Caco-2 (cell line): Measurements from ENCODE around the gene SLC1A6. TPM values are rescaled to one million over a fixed set of nuclear protein-coding genes. Genes with fewer than 3 reads are reported as not detected.

Experiments used
- BruUV-seq: library from RNA; stranded (reverse); fragments of 400-500 nt; replicated peaks from 2 replicates; lab custom pipeline; 2021; lab: Mats Ljungman, UMichigan
- CTCF ChIA-PET: fragments of 300-600 bp; sonication (Branson Sonifier 250); formaldehyde crosslinking; loops from one replicate; lab custom pipeline; 2022; ENCODE audit warnings: antibody characterized with exemption; lab: Charles Lee
- POLR2A ChIA-PET: fragments of 300-600 bp; sonication (Branson Sonifier 250); formaldehyde crosslinking; loops from one replicate; lab custom pipeline; 2022; ENCODE audit warnings: antibody characterized with exemption; lab: Charles Lee
- DNase-seq, 2 experiments: peaks; one replicate each; pipeline versions ENCODE4 v3.0.0 to v3.0.0-alpha.2; 2020 to 2022
- H3K27me3 ChIP-seq: replicated peaks from 2 replicates; pipeline ENCODE4 v1.6.0; 2011; ENCODE audit warnings: low read length; ENCODE audit not compliant: control insufficient read depth, insufficient read depth
- H3K36me3 ChIP-seq: 2 replicates; pipeline ENCODE4 v1.5.1; 2011; ENCODE audit warnings: low read length; ENCODE audit not compliant: control insufficient read depth, insufficient read depth
- H3K4me1 ChIP-seq: fragments of 250-450 bp; sonication (Bioruptor Pico); 2 replicates; pipeline ENCODE4 v1.5.1; 2020; ENCODE audit warnings: mild to moderate bottlenecking
- H3K4me3 ChIP-seq: 2 replicates; pipeline ENCODE4 v1.5.1; 2011; ENCODE audit warnings: low read depth, mild to moderate bottlenecking, control low read depth, low read length
- H3K9me3 ChIP-seq: fragments of 250-450 bp; sonication (Bioruptor Pico); 2 replicates; pipeline ENCODE4 v1.5.1; 2020; ENCODE audit warnings: mild to moderate bottlenecking, moderate library complexity
- H3K27ac Mint-ChIP-seq: one replicate; pipeline ENCODE4 v1.8.0; 2022; ENCODE audit warnings: mixed read lengths; ENCODE audit not compliant: unreplicated experiment
- H3K27me3 Mint-ChIP-seq: one replicate; pipeline ENCODE4 v1.8.0; 2022; ENCODE audit warnings: mixed read lengths; ENCODE audit not compliant: insufficient read depth, unreplicated experiment
- H3K36me3 Mint-ChIP-seq: one replicate; pipeline ENCODE4 v1.8.0; 2022; ENCODE audit warnings: mild to moderate bottlenecking, mixed read lengths; ENCODE audit not compliant: insufficient read depth, unreplicated experiment
- H3K4me1 Mint-ChIP-seq: one replicate; pipeline ENCODE4 v1.8.0; 2022; ENCODE audit warnings: low read depth, mixed read lengths; ENCODE audit not compliant: unreplicated experiment
- H3K4me3 Mint-ChIP-seq: one replicate; pipeline ENCODE4 v1.8.0; 2022; ENCODE audit warnings: mild to moderate bottlenecking, moderate library complexity, mixed read lengths; ENCODE audit not compliant: unreplicated experiment
- H3K9me3 Mint-ChIP-seq: one replicate; pipeline ENCODE4 v1.8.0; 2022; ENCODE audit warnings: mixed read lengths; ENCODE audit not compliant: unreplicated experiment
- intact Hi-C: fragments of 100-400 bp; cut with micrococcal nuclease; formaldehyde crosslinking; loops from one replicate; pipeline ENCODE4 v1.10.0; 2022; ENCODE audit not compliant: unreplicated experiment
- total RNA-seq: library from RNA; stranded (reverse); gene quantifications from 2 replicates; pipeline ENCODE4 v1.2.3, GENCODE V29; 2022
- TF ChIP-seq, protein P1 (sequence below), 2 experiments: fragments of 200-600 bp in 1 of 2; IDR thresholded peaks; 1 replicate in 1 of 2; 2 replicates in 1 of 2; pipeline versions ENCODE4 v1.5.1 to v1.8.0; 2011 to 2022; ENCODE audit warnings: antibody characterized with exemption in 1 of 2, control low read depth in 1 of 2, inconsistent platforms in 1 of 2, low read depth in 1 of 2, low read length in 1 of 2, mild to moderate bottlenecking in 1 of 2, moderate library complexity in 1 of 2; ENCODE audit not compliant: insufficient read depth in 1 of 2, severe bottlenecking in 1 of 2, unreplicated experiment in 1 of 2

Gene SLC1A6
- total RNA-seq, 1 experiment from 2014 or later, result not detected

DNA sequence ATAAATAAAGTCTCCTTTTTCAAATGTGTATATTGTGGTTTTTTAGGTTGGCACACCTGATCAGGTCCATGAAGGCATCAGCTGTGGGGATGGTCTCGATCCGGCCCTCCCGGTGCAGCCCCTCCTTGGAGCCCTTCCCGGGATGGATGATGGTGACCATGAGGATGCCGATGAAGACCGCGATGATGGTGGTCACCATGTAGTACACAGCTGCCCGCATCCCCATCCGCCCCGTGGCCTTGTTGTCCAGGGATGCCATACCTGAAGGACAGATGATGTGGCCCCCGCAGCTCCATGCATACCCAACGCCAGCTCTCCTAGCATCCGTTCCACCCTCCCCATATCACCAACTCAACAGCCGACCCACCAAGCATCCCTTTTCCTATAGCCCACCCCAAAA is 11.4 kb downstream of the SLC1A6 start:
- H3K27ac Mint-ChIP-seq, result no peak overlapping the region
- no peaks in the 10 kb centered on the region for H3K27me3 ChIP-seq
- peaks cover 7% of the 10 kb centered on the region for H3K27me3 Mint-ChIP-seq
- ChIA-PET CTCF (no interaction called here), POLR2A (no interaction called here)
- H3K36me3 Mint-ChIP-seq, result no peaks in the 10 kb centered on the region
- BruUV-seq, result no TSS peak
- H3K4me3 Mint-ChIP-seq, result no peak overlapping the region
- intact Hi-C loops, result no loop called here
- no peak overlapping the region for H3K4me3 ChIP-seq
- no peaks in the 10 kb centered on the region for H3K9me3 ChIP-seq
- TF ChIP-seq, protein P1, sequence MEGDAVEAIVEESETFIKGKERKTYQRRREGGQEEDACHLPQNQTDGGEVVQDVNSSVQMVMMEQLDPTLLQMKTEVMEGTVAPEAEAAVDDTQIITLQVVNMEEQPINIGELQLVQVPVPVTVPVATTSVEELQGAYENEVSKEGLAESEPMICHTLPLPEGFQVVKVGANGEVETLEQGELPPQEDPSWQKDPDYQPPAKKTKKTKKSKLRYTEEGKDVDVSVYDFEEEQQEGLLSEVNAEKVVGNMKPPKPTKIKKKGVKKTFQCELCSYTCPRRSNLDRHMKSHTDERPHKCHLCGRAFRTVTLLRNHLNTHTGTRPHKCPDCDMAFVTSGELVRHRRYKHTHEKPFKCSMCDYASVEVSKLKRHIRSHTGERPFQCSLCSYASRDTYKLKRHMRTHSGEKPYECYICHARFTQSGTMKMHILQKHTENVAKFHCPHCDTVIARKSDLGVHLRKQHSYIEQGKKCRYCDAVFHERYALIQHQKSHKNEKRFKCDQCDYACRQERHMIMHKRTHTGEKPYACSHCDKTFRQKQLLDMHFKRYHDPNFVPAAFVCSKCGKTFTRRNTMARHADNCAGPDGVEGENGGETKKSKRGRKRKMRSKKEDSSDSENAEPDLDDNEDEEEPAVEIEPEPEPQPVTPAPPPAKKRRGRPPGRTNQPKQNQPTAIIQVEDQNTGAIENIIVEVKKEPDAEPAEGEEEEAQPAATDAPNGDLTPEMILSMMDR (IDR thresholded peaks at IDR 0.05; ENCODE audit: insufficient read depth in 1 of 2, low read depth in 1 of 2, low read length in 1 of 2, severe bottlenecking in 1 of 2, unreplicated experiment in 1 of 2), result no peak
- DNase-seq, result no peak
- H3K9me3 Mint-ChIP-seq, result no peaks in the 10 kb centered on the region
- no peaks in the 10 kb centered on the region for H3K4me1 ChIP-seq
- no peaks in the 10 kb centered on the region for H3K4me1 Mint-ChIP-seq
- no peaks in the 10 kb centered on the region for H3K36me3 ChIP-seq

- H3K36me3 Mint-ChIP-seq, result no peaks in the 10 kb centered on the region
- H3K9me3 ChIP-seq, result 0 out of 2 replicates have a peak, but pooled peaks cover 2% of the 10 kb centered on the region
- H3K36me3 ChIP-seq, result no peaks in the 10 kb centered on the region
- peaks cover 8% of the 10 kb centered on the region for H3K9me3 Mint-ChIP-seq
- no peak overlapping the region for H3K4me3 ChIP-seq
- H3K4me1 ChIP-seq, result no peaks in the 10 kb centered on the region
- no peak overlapping the region for H3K4me3 Mint-ChIP-seq
- POLR2A ChIA-PET, result no interaction called here
- no peak overlapping the region for H3K27ac Mint-ChIP-seq
- CTCF ChIA-PET, result no interaction called here
- H3K27me3 ChIP-seq, result no peaks in the 10 kb centered on the region
- TF ChIP-seq, protein P1 (IDR thresholded peaks at IDR 0.05; ENCODE audit: insufficient read depth in 1 of 2, low read depth in 1 of 2, low read length in 1 of 2, severe bottlenecking in 1 of 2, unreplicated experiment in 1 of 2), result no peak
- no peak for DNase-seq
- no peaks in the 10 kb centered on the region for H3K27me3 Mint-ChIP-seq
- no TSS peak for BruUV-seq
- intact Hi-C loops, result no loop called here
- no peaks in the 10 kb centered on the region for H3K4me1 Mint-ChIP-seq
These were observed 17.5 kb downstream of the SLC1A6 start for GRCh38 chr19:14961956-14962685.

DNA sequence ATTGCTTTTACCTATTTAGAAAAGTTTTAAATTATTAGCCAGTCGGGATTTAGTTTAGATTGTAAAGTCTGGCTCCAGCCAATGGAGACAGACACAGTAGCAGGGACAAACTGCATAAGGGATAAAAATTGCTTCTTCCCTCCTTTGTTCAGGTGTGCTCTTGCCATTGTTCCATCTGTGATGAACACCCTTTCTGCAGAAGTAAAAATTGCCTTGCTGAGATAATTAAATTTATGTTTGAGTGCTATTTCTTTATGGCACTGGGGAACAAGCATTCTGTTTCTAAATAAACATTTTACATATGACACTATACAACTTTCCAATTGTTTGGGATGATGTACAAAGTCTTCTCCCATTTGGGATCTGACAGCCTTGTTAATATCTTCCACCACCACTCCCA is 20.4 kb downstream of the SLC1A6 start:
- no peak overlapping the region for H3K4me3 ChIP-seq
- Mint-ChIP-seq H3K4me3 (no peak overlapping the region), H3K4me1 (no peaks in the 10 kb centered on the region), H3K36me3 (no peaks in the 10 kb centered on the region), H3K27ac (no peak overlapping the region), H3K27me3 (no peaks in the 10 kb centered on the region), H3K9me3 (peaks cover 22% of the 10 kb centered on the region)
- no TSS peak for BruUV-seq
- DNase-seq, result no peak
- CTCF ChIA-PET, result no interaction called here
- no peaks in the 10 kb centered on the region for H3K36me3 ChIP-seq
- H3K4me1 ChIP-seq, result no peaks in the 10 kb centered on the region
- TF ChIP-seq, protein P1 (IDR thresholded peaks at IDR 0.05; ENCODE audit: insufficient read depth in 1 of 2, low read depth in 1 of 2, low read length in 1 of 2, severe bottlenecking in 1 of 2, unreplicated experiment in 1 of 2), result no peak
- POLR2A ChIA-PET, result no interaction called here
- H3K9me3 ChIP-seq, result 0 out of 2 replicates have a peak, but pooled peaks cover 2% of the 10 kb centered on the region
- intact Hi-C loops, result no loop called here
- H3K27me3 ChIP-seq, result no peaks in the 10 kb centered on the region
